Measurements from ENCODE around the gene PCSK4.

- TF ChIP-seq ELF4 (IDR thresholded peaks at IDR 0.05): no peak
- TF ChIP-seq ARNT (IDR thresholded peaks at IDR 0.05): no peak
Observed at GRCh38 chr19:1445185-1445931, 44.8 kb downstream of the PCSK4 start.
